GM23248 (cell line): ENCODE measurements around the gene HOXA6.

Source experiments
- EZH2 ChIP-seq: fragments of 200-600 bp; sonication (generic); IDR thresholded peaks from 2 replicates; pipeline ENCODE4 v1.6.1; 2018; ENCODE audit warnings: antibody characterized with exemption, mild to moderate bottlenecking; ENCODE audit not compliant: insufficient read depth, poor library complexity, severe bottlenecking
- EZH2phosphoT487 ChIP-seq: fragments of 200-600 bp; sonication (generic); IDR thresholded peaks from 2 replicates; pipeline ENCODE4 v1.6.1; 2018; ENCODE audit warnings: antibody characterized with exemption, moderate library complexity, mild to moderate bottlenecking, low read depth; ENCODE audit not compliant: insufficient read depth

- no peak for TF ChIP-seq EZH2
- TF ChIP-seq EZH2phosphoT487: no peak
Observed at GRCh38 chr7:27168265-27168947, 20.8 kb upstream of the HOXA6 start.
